GM21390 (cell line): ENCODE data around the gene COL21A1.

Experiments
- ATAC-seq: cut with Tn5 transposase; IDR thresholded peaks from one replicate; pipeline ENCODE4 v1.9.1; 2021; ENCODE audit not compliant: unreplicated experiment

COL21A1 gene

DNA sequence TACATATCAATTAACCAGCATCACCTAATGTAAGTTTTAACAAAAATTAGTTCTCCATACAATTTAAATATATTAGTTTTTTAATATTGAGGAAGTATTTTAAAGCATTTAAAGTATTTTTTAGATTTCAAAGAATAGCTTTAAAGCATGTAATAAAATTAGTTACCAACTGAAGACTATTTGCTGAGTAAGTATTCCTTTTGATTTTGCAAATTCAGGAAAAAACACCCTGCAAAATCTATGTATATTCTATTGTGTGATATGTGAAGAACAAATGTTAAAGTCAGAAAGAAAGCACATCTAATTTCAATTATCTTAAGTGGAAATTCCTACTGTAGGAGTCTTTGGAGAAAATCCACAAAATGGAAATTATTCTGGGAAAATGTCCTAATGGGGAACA, 107.3 kb downstream of the COL21A1 start:
- ATAC-seq = no peak

DNA sequence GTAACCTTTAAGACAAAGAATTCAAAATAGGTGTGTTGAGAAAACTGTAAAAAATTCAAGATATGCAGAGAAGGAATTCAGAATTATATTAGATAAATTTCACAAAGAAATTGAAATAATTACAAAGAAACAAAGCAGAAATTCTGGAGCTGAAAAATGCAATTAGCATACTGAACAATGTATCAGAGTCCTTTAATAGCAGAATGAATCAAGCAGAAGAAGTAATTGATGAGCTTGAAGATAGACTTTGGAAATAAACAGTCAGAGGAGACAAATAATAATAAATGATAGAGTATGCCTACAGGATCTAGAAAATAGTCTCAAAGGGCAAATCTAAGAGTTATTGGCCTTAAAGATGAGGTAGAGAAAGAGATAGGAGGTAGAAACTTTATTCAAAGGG, 131.7 kb downstream of the COL21A1 start:
- ATAC-seq = no peak

DNA sequence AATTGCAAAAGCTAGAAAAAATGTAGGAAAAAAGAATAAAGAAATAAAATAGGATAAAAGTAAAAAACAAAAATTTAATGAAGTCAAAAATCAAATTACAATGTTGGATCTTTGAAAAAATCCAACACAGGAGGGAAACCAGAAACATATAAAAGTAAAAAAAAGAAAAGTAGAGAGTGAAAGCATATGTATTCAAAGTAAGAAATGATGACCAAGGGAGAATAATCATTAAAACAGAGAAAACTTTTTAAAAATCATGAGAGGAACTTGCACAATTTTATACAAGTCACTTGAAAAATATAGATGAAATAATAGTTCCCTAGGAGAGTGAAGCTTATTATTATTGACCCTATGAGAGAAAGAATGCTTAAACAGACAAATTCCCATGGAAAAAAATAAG, 138.2 kb downstream of the COL21A1 start:
- ATAC-seq = no peak

DNA sequence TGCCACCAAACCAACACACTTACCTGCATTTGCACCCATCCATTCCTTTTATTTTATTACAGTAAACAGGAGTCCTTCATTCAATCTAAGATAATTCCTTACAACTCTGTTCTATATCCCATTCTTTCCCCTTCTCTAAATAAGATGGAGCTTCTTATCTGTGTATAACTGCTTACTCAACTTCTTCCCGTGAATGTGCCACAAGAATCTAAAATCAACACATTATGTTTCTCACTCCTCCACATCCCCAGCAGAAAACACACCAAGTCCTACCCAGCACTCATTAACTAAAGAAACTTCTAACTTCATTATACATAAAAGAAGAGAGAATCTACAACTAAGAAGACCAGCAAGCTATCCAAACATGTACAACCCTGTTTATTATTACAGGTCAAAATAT, 141.1 kb downstream of the COL21A1 start:
- no peak for ATAC-seq

DNA sequence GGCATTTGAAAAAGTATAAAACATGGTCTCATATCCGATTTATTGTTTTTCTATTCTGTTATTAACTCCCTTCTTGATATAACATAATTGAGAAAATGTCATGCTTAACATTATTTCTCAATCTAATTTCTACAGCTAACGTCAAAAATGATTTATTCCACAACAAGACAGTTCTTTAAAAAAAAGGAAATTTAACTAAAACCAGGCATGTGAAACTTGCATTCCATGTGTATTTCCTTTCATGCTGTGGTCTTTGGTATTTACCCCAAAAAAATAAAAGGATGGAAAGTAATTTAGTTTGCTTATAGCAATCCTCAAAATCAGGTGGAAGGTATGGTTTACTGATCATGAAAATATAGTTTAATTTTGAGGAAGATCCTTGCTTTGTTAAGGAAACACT, 142.8 kb downstream of the COL21A1 start:
- ATAC-seq = no peak

DNA sequence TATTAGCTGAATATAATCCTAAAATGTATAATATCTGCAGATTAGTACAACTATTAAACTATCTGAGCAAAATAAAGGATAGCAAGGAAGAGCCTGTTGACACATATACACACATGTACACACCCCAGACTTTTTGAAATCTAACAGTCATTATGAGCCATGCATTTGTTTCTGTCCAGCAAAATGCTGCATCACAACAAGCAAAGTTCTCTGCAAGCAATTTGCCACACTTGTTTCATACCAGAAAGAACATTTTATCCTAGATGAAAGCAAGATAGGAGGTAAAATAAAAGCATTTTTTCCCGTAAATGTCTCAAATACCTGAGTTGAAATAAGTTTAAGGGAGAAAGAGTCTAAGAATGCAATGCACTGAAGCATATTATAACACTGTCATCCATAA, 145.2 kb downstream of the COL21A1 start:
- no peak for ATAC-seq

DNA sequence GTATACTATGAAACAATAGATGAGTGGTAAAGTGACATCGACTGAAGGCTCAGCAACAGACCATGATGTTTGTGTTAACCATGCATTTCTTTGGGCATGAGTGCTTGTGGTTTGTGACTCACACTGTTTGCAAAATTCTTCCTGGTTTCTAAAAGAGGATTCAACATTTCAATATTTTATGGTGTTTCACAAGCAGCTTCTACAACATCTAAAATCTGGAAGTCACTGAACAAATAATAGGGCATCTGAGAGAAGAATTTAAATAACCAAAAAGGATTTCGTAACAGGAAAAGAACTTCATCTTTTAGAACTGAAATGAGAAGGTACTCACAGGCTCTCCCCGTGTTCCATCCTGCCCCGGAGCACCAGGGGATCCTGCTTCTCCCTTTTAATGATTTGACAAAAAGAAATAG, 146.2 kb downstream of the COL21A1 start:
- no peak for ATAC-seq

DNA sequence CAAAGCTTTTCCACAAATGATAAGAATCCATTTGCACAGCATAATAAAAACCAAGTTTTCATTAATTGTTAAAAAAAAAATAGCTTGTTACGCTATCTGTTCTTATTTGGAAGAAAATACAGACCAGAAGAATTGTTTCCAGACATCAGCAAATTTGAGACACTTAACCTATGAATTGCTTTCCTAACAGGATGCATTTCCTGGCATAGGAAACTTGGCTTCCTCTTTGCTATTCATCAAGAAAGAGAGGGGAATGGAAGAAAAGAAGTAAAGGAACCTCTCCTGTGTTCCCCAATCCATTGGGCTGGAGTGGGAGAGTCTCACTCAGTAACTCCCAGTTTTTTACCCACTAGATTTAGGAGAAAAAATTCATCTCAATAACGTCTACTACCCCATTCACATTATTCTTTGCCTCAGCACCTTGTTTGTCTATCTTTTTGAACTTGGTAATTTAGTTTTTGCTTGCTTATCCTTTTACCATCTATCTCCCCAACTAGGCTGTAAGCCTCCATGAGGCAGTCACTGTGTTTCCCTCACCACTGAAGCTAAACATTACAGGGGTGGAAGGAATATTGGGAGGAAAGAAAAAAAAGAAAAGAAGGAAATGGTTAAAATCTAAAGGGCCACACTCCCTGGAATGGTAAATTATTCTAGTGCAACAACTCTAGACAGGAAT, 150.3 kb downstream of the COL21A1 start:
- ATAC-seq = no peak

DNA sequence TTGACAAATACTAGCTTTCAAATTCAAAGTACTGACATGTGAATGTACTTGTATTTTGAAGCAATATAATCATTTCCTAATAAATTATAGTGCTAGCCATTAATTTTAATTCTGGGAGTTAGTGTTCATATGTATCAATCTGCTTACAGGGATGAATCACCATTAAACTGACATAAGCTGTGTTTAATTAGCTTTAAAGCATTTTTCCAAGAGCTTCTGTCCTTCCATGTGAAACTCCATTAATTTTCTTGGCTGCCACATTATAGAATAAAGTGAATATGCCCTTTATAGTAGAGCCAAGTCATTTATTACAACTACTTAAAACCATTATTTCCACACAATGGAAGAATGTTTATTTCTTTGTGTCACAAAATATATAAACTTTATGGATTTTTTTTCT, 150.8 kb downstream of the COL21A1 start:
- ATAC-seq = no peak

DNA sequence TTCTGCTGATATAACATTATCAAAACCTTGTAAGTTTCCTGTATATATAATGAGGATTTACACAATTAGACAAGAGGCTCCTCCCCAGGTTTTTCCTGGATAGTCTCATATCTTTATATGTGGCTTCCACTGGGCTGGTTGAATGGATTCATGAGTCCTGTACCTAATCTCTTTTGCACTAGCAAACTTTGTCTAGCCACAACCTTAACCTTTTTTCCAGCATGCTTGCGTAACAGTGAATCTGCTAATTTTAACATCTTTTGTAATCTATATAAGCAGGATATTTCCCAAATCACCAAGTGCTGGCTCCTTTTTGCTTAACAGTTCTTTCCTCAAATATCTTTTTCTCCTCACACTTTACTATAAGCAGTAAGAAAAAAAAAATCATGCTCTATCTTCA, 153.6 kb downstream of the COL21A1 start:
- no peak for ATAC-seq

DNA sequence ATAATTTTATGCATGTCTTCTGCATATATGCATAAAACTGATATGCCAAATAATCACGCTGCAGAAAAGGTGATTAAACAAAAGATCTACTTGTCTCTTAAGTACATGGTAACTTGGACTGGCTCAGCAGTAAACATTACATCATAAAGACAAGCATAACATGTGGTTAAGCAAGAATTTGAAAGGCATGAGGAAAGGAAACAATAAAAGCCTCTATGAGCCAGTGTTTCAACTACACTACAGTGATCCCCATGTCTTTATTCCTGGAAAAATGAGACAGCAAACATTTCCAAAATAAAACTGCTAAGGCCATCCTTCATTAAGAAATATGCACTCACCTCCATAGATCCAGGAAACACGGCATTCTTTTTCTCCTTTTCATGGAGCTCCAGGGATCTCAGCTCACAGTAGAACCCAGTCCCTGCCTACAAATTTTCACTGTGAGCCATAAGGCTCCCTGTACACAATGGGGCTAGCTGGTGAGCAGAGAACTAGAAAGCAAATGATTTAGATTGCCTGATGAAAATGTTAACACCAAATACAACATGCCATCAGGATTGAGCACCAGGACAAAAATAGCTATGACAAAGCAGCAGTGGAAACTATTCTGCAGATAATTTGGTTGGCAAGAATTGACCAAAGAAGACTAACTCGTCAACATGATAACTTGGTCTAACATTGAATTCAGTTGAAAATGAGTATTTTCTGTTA, 156.1 kb downstream of the COL21A1 start:
- no peak for ATAC-seq

DNA sequence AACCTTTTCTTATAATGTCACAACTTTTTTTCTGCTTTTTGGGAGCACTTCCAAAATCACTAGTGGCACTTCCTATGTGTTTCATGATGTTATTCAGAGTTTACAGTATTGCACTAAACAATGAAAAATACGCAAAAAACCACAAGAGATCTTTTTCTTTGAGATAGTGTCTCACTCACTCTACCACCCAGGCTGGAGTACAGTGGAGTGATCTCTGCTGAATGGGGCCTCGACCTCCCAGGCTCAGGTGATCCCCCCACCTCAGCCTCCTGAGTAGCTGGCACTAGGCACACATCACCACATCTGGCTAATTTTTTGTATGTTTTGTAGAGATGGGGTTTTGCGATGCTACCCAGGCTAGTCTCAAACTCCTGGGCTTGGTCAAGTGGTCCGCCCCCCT, 158.7 kb downstream of the COL21A1 start:
- ATAC-seq = no peak

DNA sequence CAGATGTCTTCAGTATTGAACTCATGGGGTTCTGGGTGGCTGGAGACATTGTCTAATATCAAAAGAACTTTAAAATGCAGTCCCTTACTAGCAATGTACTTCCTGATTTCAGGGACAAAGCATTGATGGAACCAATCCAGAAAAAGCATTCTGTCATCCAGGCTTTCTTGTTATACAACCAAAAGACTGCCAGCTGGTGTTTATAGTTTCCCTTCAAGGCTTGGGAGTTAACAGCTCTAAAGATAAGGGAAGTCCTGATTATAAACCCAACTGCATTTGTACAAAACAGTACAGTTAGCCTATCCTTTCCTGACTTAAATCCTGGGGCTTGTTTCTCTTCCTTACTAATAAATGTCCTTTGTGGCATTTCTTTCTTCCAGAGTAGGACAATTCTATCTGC, 160.0 kb downstream of the COL21A1 start:
- no peak for ATAC-seq

DNA sequence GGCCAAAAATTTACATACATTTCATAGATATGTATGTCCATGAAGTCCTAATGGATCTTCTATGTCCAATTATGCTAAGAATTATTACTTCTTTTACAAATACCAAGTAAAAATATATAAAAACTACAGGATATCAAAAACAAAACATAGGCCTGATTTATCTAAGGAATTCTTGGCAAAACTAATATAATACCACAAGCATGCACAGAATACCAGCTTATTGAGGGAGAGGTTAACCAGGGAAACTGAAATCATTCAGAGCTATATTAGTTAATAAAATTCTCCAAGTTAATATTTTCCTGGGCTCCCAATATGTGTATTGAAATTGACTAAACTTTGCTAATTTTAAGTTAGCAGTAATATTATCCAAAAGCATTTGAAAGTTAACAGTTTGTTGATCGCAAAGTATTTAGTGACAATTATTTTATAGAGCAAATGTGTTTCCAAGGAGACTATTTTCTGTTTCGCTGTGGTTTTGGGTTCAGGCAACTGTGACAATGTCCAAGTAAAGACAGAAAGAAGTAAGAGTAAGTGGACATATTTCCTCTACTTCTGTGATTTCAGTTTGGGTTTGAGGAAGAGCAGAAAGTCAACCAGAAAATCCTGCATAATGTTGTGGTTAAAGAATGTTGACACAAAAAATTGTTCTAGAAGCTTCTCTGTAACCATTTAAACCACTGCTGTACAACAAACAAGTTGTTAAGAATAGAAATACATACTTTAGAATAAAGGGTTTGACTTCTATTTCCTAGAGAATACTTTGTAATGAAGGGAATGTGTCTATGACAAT, 167.4 kb downstream of the COL21A1 start:
- no peak for ATAC-seq

DNA sequence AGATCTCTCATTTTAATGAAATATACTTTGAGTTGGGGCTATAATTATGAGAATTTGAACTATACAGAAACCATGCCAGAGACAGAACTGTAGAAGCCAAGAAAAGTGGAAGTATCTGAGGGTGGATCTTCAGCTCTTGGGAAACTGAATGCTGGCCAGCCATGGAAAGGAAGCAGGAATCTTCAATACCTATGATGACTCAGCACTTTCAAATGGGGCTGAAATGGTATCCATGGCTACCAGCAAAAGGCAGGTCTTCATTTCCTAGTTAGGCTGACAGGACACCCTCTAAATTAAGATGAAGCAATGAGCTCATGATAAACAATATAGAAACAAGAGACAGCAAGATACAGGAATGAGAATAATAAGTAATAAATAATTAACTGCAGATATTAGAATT, 171.3 kb downstream of the COL21A1 start:
- no peak for ATAC-seq

DNA sequence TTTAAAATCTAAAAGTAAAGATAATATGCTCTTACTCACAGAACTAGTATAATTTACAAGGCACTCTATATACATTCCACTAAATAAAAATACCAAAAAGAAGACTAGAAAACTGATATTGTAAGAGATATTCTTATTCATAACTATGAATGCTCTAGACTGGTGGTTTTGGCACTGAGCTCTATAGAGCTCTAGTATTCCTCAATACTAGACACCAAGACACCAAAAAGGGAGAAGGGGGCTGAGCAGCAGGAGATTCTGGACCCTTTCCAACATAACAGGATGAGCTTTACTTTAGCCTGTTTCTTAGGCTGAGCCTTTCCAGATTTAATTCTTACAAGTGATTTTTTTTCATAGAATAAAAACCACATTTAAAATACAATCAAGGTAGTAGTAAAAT, 173.6 kb downstream of the COL21A1 start:
- no peak for ATAC-seq

DNA sequence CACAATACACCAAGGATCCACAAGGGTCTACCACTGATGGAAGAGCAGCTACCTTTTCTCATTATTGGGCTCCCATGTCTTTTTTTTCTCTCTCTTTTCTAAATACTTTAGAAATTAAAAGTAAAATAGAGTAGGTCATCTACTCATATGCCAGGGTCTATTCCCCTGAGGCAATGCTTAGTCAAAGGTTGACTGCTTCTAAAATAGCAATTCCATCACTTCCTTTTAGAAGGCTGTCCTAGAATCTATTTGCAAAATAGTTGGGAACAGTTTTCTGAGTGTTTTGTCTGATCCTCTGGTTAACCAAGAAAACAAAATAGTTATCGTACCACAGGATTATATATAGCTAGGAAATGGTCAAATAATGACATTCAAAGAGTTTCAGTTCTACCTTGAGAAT, 174.1 kb downstream of the COL21A1 start:
- ATAC-seq = no peak

DNA sequence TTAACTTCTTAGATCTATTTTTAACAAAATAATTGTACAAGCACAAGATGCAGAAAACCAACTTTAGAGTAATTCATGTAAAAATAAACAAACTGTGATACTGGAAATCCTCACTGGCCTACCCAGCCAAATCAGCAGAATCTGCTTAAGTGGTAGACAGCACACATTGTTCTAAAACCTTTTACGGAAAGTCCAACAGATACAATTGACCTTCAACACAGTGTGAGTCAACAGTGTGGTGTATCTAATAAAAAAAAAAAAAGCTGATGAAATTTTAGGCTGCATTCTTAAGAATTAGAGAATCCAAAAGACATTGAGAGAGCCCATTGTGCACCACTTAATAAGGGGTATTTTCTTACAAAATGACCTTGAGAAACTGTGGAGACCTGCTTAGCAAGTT, 174.5 kb downstream of the COL21A1 start:
- no peak for ATAC-seq

DNA sequence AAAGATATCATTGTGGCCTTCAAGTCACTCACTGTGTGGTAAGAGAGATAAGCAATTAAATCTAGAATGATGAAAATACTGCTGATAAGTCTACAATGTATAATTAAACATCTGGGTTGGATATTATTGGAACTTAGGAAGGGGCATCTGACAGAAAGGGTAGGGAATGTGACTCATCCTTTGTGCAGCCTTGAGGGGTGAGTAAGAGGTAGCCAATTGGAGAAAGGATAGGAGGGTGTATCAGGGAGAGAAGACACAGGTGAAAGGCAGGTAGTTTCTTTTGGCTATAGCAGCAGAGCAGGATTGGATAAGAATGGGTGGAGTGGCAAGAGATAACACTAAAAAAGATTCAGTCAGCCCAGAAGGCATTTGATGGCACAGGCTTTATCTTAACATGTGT, 182.0 kb downstream of the COL21A1 start:
- no peak for ATAC-seq

DNA sequence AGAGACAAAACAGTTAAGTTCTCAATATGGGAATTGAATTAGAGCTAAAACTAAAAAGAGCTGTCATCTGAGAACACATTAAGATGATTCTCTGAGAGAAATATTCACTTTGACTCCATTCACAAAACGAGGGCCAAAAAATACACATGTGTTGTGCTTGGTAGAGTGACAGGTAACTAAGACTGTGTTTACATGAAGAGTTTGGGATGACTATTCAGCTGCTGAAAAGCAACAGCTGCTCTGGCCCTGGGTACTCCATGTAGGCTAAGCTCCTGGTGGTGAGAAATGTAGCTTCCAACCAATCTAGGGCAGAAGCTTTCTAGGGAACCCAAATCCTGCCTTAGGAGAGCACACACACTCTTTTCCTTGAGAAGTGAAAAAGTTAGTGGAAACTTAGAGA, 184.5 kb downstream of the COL21A1 start:
- ATAC-seq = no peak

DNA sequence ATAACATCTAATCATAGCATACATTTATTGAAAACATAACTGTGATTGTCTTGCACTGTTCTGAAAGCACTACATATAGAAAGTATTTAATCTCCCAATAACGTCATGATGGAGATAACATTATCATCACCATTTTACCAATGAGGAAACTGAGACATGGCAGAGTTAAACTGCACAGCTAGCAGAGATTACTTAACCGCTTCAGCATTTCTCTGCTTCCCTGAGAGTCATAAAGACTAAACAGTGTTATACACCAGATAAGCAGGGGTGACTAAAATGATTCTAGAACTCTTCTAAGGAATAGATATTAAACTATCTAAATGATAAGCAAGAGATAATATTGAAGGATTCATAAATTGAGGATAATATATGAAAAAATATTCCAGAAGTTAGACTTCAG, 188.7 kb downstream of the COL21A1 start:
- no peak for ATAC-seq

DNA sequence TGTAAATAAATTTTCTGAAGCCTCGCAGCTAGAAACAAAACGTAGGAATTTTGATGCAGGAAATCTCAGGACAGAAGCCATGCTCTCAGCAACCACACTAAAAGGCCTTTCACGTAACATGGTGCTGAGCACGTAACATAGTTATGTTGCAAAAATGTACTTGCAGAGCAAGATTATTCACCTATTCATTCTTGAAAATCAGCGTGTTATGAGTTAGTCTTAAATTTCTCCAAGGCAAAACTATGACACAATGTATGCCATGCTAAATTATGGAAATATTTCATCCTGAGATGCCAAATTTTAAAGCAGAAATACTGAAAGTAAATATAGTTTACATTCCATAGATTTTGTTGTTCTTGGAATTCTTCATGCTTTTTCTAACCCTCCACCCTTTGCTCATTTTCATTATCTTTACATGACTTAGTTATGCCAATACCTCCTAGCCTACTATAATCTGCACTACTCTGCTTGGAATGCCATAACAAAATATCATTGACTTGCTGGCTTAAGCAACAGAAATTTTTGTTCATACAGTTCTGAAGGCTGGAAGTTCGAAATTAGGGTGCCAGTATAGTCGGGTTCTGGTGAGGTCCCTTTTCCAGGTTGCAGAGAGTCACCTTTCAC, 192.2 kb downstream of the COL21A1 start:
- no peak for ATAC-seq
